Brain pericyte (primary cell): Measurements from ENCODE around the gene HNF1B.

Source experiments
- DNase-seq: peaks from one replicate; pipeline ENCODE4 v3.0.0-alpha.2; 2012; ENCODE audit warnings: low read depth, low spot score

HNF1B gene

GRCh38 chr17:37736428-37736827, 8.4 kb downstream of the HNF1B start:
- DNase-seq, result no peak

- no peak for DNase-seq
Measured at GRCh38 chr17:37735165-37735564, 9.7 kb downstream of the HNF1B start.

- no peak for DNase-seq
Measured at GRCh38 chr17:37732316-37732715, 12.5 kb downstream of the HNF1B start.

- DNase-seq, result no peak
Measured at GRCh38 chr17:37731056-37731455, 13.8 kb downstream of the HNF1B start.

- DNase-seq, result no peak
Measured at GRCh38 chr17:37729905-37730304, 15.0 kb downstream of the HNF1B start.

- DNase-seq, result no peak
Measured at GRCh38 chr17:37726891-37727675, 17.8 kb downstream of the HNF1B start.

GRCh38 chr17:37726248-37726647, 18.6 kb downstream of the HNF1B start:
- no peak for DNase-seq

GRCh38 chr17:37725601-37726146, 19.2 kb downstream of the HNF1B start:
- no peak for DNase-seq

GRCh38 chr17:37725021-37725595, 19.8 kb downstream of the HNF1B start:
- no peak for DNase-seq

GRCh38 chr17:37720989-37721388, 23.9 kb downstream of the HNF1B start:
- DNase-seq, result no peak

- no peak for DNase-seq
Measured at GRCh38 chr17:37719866-37720265, 25.0 kb downstream of the HNF1B start.

GRCh38 chr17:37718324-37719048, 26.4 kb downstream of the HNF1B start:
- no peak for DNase-seq

- DNase-seq, result no peak
Measured at GRCh38 chr17:37717627-37718323, 27.1 kb downstream of the HNF1B start.

- DNase-seq, result no peak
Measured at GRCh38 chr17:37714897-37715296, 30.0 kb downstream of the HNF1B start.

- DNase-seq, result no peak
Measured at GRCh38 chr17:37713624-37714023, 31.2 kb downstream of the HNF1B start.

- no peak for DNase-seq
Measured at GRCh38 chr17:37713028-37713431, 31.8 kb downstream of the HNF1B start.

GRCh38 chr17:37711113-37711512, 33.7 kb downstream of the HNF1B start:
- DNase-seq, result no peak

GRCh38 chr17:37710344-37710886, 34.4 kb downstream of the HNF1B start:
- no peak for DNase-seq

GRCh38 chr17:37708616-37709212, 36.1 kb downstream of the HNF1B start:
- DNase-seq, result no peak

GRCh38 chr17:37708008-37708615, 36.7 kb downstream of the HNF1B start:
- no peak for DNase-seq

- no peak for DNase-seq
Measured at GRCh38 chr17:37706446-37706845, 38.4 kb downstream of the HNF1B start.
